ENCODE results near the gene IL36B. TPM values are rescaled to one million over a fixed set of nuclear protein-coding genes. Genes with fewer than 3 reads are reported as not detected.
A peak's percentile ranks its signal among the peaks of the same experiment; 100 is the strongest.

The IL36B gene
- total and polyA plus RNA-seq, 2 donors, result 0.11 TPM; not detected in 1

DNA sequence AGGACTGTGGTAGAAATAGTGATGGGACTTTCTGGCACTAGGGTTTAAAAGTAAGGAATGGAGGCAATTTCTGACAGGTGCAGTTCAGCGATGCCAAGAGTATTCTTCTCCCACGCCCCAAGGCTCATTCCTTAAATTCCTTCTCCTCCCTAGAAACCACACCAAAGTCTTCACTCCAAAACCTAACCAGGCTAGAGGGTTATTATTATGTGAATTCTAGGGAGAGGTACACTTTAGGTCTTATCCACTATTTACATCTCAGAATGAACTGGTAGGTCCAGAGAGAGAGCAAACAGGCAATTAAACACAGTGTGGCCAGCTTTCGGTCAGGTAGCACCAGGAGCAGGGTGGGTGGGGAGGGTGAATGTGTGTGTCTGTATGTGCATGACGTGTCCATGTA is 26.5 kb upstream of the IL36B start:
- H3K9me3 ChIP-seq (ENCODE audit: control insufficient read depth in 2 of 2, insufficient read depth in 1 of 2, low read length in 1 of 2), result peaks cover 0 to 5% of the 10 kb centered on the region in 2 donors
- H3K36me3 ChIP-seq (ENCODE audit: control insufficient read depth in 2 of 2, insufficient read depth in 2 of 2, low read length in 1 of 2), result no peaks in the 10 kb centered on the region
- WGBS, result 94% methylated on average over 4 of the region's 4 CpGs
- no peak overlapping the region for H3K4me3 ChIP-seq (ENCODE audit: low read length in 2 of 2)
- no peak overlapping the region for H3K27ac ChIP-seq (ENCODE audit: low read depth in 1 of 2, low read length in 1 of 2)
- H3K4me1 ChIP-seq (ENCODE audit: control insufficient read depth in 2 of 2, insufficient read depth in 2 of 2, low read length in 2 of 2), result peaks cover 0 to 10% of the 10 kb centered on the region in 2 donors
- H3K27me3 ChIP-seq (ENCODE audit: control insufficient read depth in 2 of 2, insufficient read depth in 1 of 2, low read length in 1 of 2), result no peaks in the 10 kb centered on the region
- no peak for DNase-seq (ENCODE audit: low read depth in 6 of 9, low spot score in 9 of 9)

DNA sequence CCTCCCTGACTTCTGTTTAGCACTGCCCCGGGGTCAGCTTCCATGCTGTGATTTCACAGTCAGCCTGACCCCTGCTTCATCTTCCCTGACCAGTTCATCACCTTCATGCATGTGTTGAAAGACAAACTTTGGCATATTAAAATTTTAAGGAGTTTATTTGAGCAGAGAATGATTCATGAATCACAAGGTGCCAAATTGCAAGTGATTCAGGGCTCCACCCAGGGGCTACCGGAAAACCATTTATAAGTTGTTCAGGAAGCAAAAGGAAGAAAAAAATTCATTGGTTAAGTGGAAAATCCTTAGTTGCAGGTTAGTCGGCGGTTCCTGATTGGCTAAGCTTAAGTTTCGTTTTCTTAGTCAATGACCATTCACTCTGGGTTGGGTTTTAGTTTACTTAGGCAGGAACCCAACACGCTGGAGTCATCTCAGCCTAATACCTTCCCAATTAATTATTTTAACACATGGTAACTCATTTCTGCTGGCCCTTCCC is 25.7 kb upstream of the IL36B start:
- H3K27ac ChIP-seq (ENCODE audit: low read depth in 1 of 2, low read length in 1 of 2), result no peak overlapping the region

DNA sequence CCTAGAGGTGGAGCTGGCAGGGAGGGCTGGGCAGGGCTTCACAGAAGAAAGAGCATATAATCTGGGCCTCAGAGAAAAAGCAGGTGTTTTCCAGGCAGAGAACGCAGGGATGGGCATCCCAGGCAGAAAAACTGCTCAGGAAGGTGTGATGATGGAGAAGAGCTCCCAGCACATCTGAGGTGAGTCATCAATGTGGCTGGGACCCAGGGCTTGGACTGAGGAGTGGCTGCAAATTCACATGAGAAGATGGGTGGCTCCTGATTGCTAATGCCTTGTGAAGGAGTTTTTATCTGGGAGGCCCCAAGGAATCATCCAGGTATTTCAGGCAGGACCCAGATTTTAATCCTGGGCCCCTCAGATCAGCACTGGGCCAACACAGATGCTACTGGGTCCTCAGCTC is 25.3 kb upstream of the IL36B start:
- no peaks in the 10 kb centered on the region for H3K27me3 ChIP-seq (ENCODE audit: control insufficient read depth in 2 of 2, insufficient read depth in 1 of 2, low read length in 1 of 2)
- H3K4me3 ChIP-seq (ENCODE audit: low read length in 2 of 2), result no peak overlapping the region
- WGBS, result 96% methylated on average over 1 of the region's 1 CpG
- H3K9me3 ChIP-seq (ENCODE audit: control insufficient read depth in 2 of 2, insufficient read depth in 1 of 2, low read length in 1 of 2), result peaks cover 0 to 6% of the 10 kb centered on the region in 2 donors
- no peak overlapping the region for H3K27ac ChIP-seq (ENCODE audit: low read depth in 1 of 2, low read length in 1 of 2)
- peaks cover 0 to 10% of the 10 kb centered on the region in 2 donors for H3K4me1 ChIP-seq (ENCODE audit: control insufficient read depth in 2 of 2, insufficient read depth in 2 of 2, low read length in 2 of 2)
- H3K36me3 ChIP-seq (ENCODE audit: control insufficient read depth in 2 of 2, insufficient read depth in 2 of 2, low read length in 1 of 2), result no peaks in the 10 kb centered on the region
- no peak for DNase-seq (ENCODE audit: low read depth in 6 of 9, low spot score in 9 of 9)

More for the DNA sequence above, 25.7 kb upstream of the IL36B start:
- Histone ChIP-seq H3K9me3 (ENCODE audit: control insufficient read depth in 2 of 2, insufficient read depth in 1 of 2, low read length in 1 of 2) (peaks cover 0 to 6% of the 10 kb centered on the region in 2 donors), H3K27me3 (ENCODE audit: control insufficient read depth in 2 of 2, insufficient read depth in 1 of 2, low read length in 1 of 2) (no peaks in the 10 kb centered on the region), H3K4me1 (ENCODE audit: control insufficient read depth in 2 of 2, insufficient read depth in 2 of 2, low read length in 2 of 2) (peaks cover 0 to 10% of the 10 kb centered on the region in 2 donors), H3K4me3 (ENCODE audit: low read length in 2 of 2) (no peak overlapping the region), H3K36me3 (ENCODE audit: control insufficient read depth in 2 of 2, insufficient read depth in 2 of 2, low read length in 1 of 2) (no peaks in the 10 kb centered on the region)
- no peak for DNase-seq (ENCODE audit: low read depth in 6 of 9, low spot score in 9 of 9)
- WGBS, result 90% methylated on average over 6 of the region's 6 CpGs

DNA sequence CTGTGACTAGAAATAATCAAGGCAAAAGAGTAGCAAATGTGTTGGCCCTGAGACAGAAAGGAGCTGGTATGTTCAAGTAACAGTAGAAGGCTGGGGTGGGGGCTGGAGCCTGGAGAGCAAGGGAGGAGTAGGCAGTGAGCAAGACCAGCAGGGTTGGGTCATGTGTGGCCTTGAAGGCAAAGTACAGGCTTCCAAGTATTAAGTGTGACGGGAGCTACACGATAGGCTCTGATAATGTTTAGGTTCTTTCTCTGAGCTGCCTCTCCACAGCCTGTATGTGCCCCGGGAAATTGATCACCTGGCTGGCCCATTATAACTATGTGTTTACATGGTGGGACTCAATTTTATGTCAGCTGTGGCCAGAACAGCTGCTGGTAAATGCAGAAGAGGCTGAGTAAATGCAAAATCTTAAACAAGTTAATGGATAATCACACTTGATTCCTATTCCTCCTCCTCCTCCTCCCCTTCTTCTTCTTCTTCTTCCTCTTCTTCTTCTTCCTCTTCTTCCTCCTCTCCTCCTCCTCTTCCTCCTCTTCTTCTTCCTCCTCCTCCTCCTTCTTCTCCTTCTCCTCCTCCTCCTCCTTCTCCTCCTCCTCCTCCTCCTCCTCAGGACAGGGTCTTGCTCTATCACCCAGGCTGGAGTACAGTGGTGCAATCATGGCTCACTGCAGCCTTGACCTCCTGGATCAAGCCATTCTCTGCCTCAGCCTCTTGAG is 24.4 kb upstream of the IL36B start:
- no peaks in the 10 kb centered on the region for H3K36me3 ChIP-seq (ENCODE audit: control insufficient read depth in 2 of 2, insufficient read depth in 2 of 2, low read length in 1 of 2)
- no peak overlapping the region for H3K27ac ChIP-seq (ENCODE audit: low read depth in 1 of 2, low read length in 1 of 2)
- WGBS, result 94% methylated on average over 3 of the region's 3 CpGs
- no peak overlapping the region for H3K4me3 ChIP-seq (ENCODE audit: low read length in 2 of 2)
- peaks cover 0 to 6% of the 10 kb centered on the region in 2 donors for H3K9me3 ChIP-seq (ENCODE audit: control insufficient read depth in 2 of 2, insufficient read depth in 1 of 2, low read length in 1 of 2)
- DNase-seq (ENCODE audit: low read depth in 6 of 9, low spot score in 9 of 9), result no peak
- no peaks in the 10 kb centered on the region for H3K27me3 ChIP-seq (ENCODE audit: control insufficient read depth in 2 of 2, insufficient read depth in 1 of 2, low read length in 1 of 2)
- H3K4me1 ChIP-seq (ENCODE audit: control insufficient read depth in 2 of 2, insufficient read depth in 2 of 2, low read length in 2 of 2), result peaks cover 0 to 10% of the 10 kb centered on the region in 2 donors

DNA sequence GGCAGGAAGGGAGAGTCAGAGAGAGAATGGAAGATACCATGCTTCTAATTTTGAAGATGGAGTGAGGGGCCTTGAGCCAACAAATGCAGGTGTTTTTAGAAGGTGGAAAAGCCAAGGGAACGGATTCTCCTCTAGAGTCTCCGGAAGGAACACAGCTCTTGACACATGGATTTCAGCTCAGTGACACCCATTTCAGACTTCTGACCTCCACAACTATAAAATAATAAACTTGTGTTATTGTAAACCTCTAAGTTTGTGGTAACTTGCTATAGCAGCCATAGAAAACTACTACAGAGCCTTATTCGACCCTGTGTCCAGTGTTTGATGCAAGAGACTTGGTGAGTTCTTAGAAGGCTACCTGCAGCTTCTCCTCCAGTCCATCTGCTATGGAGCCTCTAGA is 22.9 kb upstream of the IL36B start:
- Histone ChIP-seq H3K9me3 (ENCODE audit: control insufficient read depth in 2 of 2, insufficient read depth in 1 of 2, low read length in 1 of 2) (peaks cover 0 to 6% of the 10 kb centered on the region in 2 donors), H3K27ac (ENCODE audit: low read depth in 1 of 2, low read length in 1 of 2) (no peak overlapping the region), H3K27me3 (ENCODE audit: control insufficient read depth in 2 of 2, insufficient read depth in 1 of 2, low read length in 1 of 2) (no peaks in the 10 kb centered on the region), H3K4me1 (ENCODE audit: control insufficient read depth in 2 of 2, insufficient read depth in 2 of 2, low read length in 2 of 2) (peaks cover 0 to 10% of the 10 kb centered on the region in 2 donors), H3K4me3 (ENCODE audit: low read length in 2 of 2) (no peak overlapping the region), H3K36me3 (ENCODE audit: control insufficient read depth in 2 of 2, insufficient read depth in 2 of 2, low read length in 1 of 2) (no peaks in the 10 kb centered on the region)
- 96% methylated on average over 3 of the region's 3 CpGs for WGBS
- no peak for DNase-seq (ENCODE audit: low read depth in 6 of 9, low spot score in 9 of 9)

DNA sequence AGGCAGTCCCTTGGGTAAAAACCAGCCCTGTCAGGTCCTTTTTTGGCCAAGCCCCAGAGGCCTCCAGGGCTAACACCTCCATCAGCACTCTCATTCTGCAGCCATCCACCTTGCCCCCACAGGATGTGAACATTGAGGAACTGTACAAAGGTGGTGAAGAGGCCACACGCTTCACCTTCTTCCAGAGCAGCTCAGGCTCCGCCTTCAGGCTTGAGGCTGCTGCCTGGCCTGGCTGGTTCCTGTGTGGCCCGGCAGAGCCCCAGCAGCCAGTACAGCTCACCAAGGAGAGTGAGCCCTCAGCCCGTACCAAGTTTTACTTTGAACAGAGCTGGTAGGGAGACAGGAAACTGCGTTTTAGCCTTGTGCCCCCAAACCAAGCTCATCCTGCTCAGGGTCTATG is 22.4 kb upstream of the IL36B start:
- no peak overlapping the region for H3K4me3 ChIP-seq (ENCODE audit: low read length in 2 of 2)
- H3K27me3 ChIP-seq (ENCODE audit: control insufficient read depth in 2 of 2, insufficient read depth in 1 of 2, low read length in 1 of 2), result no peaks in the 10 kb centered on the region
- peaks cover 0 to 10% of the 10 kb centered on the region in 2 donors for H3K4me1 ChIP-seq (ENCODE audit: control insufficient read depth in 2 of 2, insufficient read depth in 2 of 2, low read length in 2 of 2)
- DNase-seq (ENCODE audit: low read depth in 6 of 9, low spot score in 9 of 9), result peak in 2 of 9 donors; percentile 8 to 17
- no peak overlapping the region for H3K27ac ChIP-seq (ENCODE audit: low read depth in 1 of 2, low read length in 1 of 2)
- H3K9me3 ChIP-seq (ENCODE audit: control insufficient read depth in 2 of 2, insufficient read depth in 1 of 2, low read length in 1 of 2), result peaks cover 0 to 6% of the 10 kb centered on the region in 2 donors
- H3K36me3 ChIP-seq (ENCODE audit: control insufficient read depth in 2 of 2, insufficient read depth in 2 of 2, low read length in 1 of 2), result no peaks in the 10 kb centered on the region
- 42% methylated on average over 5 of the region's 5 CpGs for WGBS

DNA sequence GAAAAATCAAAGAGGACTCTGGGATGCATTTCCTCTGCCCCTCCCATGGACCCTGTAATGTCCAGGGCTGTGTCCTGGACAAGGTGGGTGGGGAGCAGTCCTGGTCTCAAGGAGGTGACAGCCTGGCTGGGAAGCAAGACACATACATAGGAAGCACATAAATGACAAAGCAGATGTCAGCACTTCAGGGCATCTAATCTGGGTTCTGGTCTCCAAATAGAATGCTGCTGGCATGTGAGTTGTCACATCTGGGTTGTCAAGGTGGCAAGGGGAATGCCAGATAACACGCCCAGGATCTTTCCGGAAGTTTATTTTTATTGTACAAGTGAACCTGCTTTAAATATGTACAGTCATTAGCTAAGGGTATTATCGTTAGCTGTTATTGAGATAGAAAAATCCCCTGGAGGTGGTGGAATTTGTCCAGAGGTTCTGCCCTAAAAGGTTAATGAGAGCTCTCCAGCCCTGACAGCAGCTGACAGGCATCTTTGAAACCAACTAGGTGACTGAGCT is 20.7 kb upstream of the IL36B start:
- H3K27ac ChIP-seq (ENCODE audit: low read depth in 1 of 2, low read length in 1 of 2), result no peak overlapping the region

DNA sequence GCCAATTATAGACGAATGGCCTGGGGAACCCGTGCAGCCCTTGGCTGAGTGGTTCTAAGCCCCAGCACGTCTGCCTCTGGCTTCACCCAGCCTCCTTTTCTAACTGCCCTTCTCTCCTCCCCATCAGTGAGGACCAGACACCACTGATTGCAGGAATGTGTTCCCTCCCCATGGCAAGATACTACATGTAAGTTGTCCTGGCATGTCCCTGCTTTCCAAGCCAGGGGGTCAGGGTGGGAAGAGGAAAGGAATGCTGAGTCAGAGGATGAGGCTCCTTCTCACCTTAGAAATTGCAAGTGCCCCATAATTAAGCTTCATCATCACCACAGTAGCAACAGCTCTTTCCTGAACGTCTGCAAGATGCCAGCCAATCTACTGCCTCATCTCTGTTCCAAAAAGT is 19.9 kb upstream of the IL36B start:
- H3K27me3 ChIP-seq (ENCODE audit: control insufficient read depth in 2 of 2, insufficient read depth in 1 of 2, low read length in 1 of 2), result no peaks in the 10 kb centered on the region
- no peak for DNase-seq (ENCODE audit: low read depth in 6 of 9, low spot score in 9 of 9)
- no peak overlapping the region for H3K27ac ChIP-seq (ENCODE audit: low read depth in 1 of 2, low read length in 1 of 2)
- H3K9me3 ChIP-seq (ENCODE audit: control insufficient read depth in 2 of 2, insufficient read depth in 1 of 2, low read length in 1 of 2), result peaks cover 0 to 6% of the 10 kb centered on the region in 2 donors
- H3K36me3 ChIP-seq (ENCODE audit: control insufficient read depth in 2 of 2, insufficient read depth in 2 of 2, low read length in 1 of 2), result no peaks in the 10 kb centered on the region
- H3K4me3 ChIP-seq (ENCODE audit: low read length in 2 of 2), result no peak overlapping the region
- 78% methylated on average over 4 of the region's 4 CpGs for WGBS
- H3K4me1 ChIP-seq (ENCODE audit: control insufficient read depth in 2 of 2, insufficient read depth in 2 of 2, low read length in 2 of 2), result peaks cover 0 to 10% of the 10 kb centered on the region in 2 donors

More for the DNA sequence above, 20.7 kb upstream of the IL36B start:
- DNase-seq (ENCODE audit: low read depth in 6 of 9, low spot score in 9 of 9), result no peak
- peaks cover 0 to 6% of the 10 kb centered on the region in 2 donors for H3K9me3 ChIP-seq (ENCODE audit: control insufficient read depth in 2 of 2, insufficient read depth in 1 of 2, low read length in 1 of 2)
- no peak overlapping the region for H3K4me3 ChIP-seq (ENCODE audit: low read length in 2 of 2)
- 82% methylated on average over 3 of the region's 3 CpGs for WGBS
- H3K36me3 ChIP-seq (ENCODE audit: control insufficient read depth in 2 of 2, insufficient read depth in 2 of 2, low read length in 1 of 2), result no peaks in the 10 kb centered on the region
- H3K27me3 ChIP-seq (ENCODE audit: control insufficient read depth in 2 of 2, insufficient read depth in 1 of 2, low read length in 1 of 2), result no peaks in the 10 kb centered on the region
- peaks cover 0 to 10% of the 10 kb centered on the region in 2 donors for H3K4me1 ChIP-seq (ENCODE audit: control insufficient read depth in 2 of 2, insufficient read depth in 2 of 2, low read length in 2 of 2)

DNA sequence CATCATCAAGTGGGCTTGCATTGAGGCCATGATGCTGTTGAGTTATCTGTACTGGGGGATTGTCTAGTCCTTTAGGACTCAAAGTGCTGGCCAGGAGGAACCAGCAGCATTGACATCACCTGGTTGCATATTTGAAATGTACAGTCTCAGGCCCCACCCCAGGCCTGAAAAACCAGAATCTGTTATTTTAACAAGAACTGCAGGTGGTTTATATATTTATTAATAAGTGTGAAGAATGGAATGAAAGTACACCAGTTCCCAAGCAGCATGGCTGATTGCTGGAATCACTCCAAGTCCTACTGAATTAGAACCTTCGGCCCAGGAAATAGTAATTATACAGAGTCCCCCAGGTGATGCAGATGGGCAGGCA is 17.9 kb upstream of the IL36B start:
- no peak for DNase-seq (ENCODE audit: low read depth in 6 of 9, low spot score in 9 of 9)
- WGBS, result 98% methylated on average over 1 of the region's 1 CpG

More for the DNA sequence above, 17.9 kb upstream of the IL36B start:
- Histone ChIP-seq H3K4me3 (ENCODE audit: low read length in 2 of 2) (no peak overlapping the region), H3K27me3 (ENCODE audit: control insufficient read depth in 2 of 2, insufficient read depth in 1 of 2, low read length in 1 of 2) (no peaks in the 10 kb centered on the region), H3K4me1 (ENCODE audit: control insufficient read depth in 2 of 2, insufficient read depth in 2 of 2, low read length in 2 of 2) (peaks cover 0 to 10% of the 10 kb centered on the region in 2 donors), H3K9me3 (ENCODE audit: control insufficient read depth in 2 of 2, insufficient read depth in 1 of 2, low read length in 1 of 2) (peaks cover 0 to 6% of the 10 kb centered on the region in 2 donors), H3K27ac (ENCODE audit: low read depth in 1 of 2, low read length in 1 of 2) (no peak overlapping the region), H3K36me3 (ENCODE audit: control insufficient read depth in 2 of 2, insufficient read depth in 2 of 2, low read length in 1 of 2) (no peaks in the 10 kb centered on the region)
